K562 (cell line): ENCODE data around the gene PRXL2A. TPM values are rescaled to one million over a fixed set of nuclear protein-coding genes. Genes with fewer than 3 reads are reported as not detected.

Source experiments
- ATAC-seq: fragments of 200-7000 bp; cut with Tn5 transposase; 3 replicates; pipeline ENCODE4 v1.9.1; 2020; ENCODE audit warnings: moderate library complexity
- BruUV-seq: library from RNA; stranded (reverse); fragments of 400-500 nt; replicated peaks from 2 replicates; lab custom pipeline; 2021; lab: Mats Ljungman, UMichigan
- CTCF ChIA-PET: fragments of 300-600 bp; formaldehyde crosslinking; extraction: SDS; loops from one replicate; lab custom pipeline; 2021; ENCODE audit warnings: low intra/inter-chr PET ratio; lab: Yijun Ruan, JAX
- POLR2A ChIA-PET: fragments of 300-600, 350-650 bp; sonication (Branson Sonifier 250); formaldehyde crosslinking; extraction: SDS; loops from one replicate; lab custom pipeline; 2021; ENCODE audit warnings: antibody characterized with exemption, inconsistent platforms; lab: Yijun Ruan, JAX
- DNase-seq, 4 experiments: peaks; one replicate each; pipeline versions ENCODE4 v3.0.0 to v3.0.0-alpha.2; 2011 to 2018; ENCODE audit warnings: low spot score in 3 of 4, mixed read lengths in 3 of 4; ENCODE audit errors: extremely low read depth in 1 of 4
- FAIRE-seq: peaks from 2 replicates; lab custom pipeline; 2011; peaks lifted over from hg19 to GRCh38; lab: Jason Lieb, UNC
- H2AFZ ChIP-seq: 2 replicates; pipeline ENCODE4 v1.6.0; 2011; ENCODE audit warnings: low read depth, low read length, control low read depth, inconsistent platforms
- H3K27ac ChIP-seq: fragments of 200-600 bp; 3 replicates; pipeline ENCODE4 v1.8.0; 2011; ENCODE audit warnings: low read depth, mild to moderate bottlenecking, control low read depth, inconsistent platforms, low read length, moderate library complexity, mixed read lengths; ENCODE audit errors: extremely low read depth
- H3K27me3 ChIP-seq, 2 experiments: fragments of 300-600 bp in 1 of 2; 2 replicates in 1 of 2; 3 replicates in 1 of 2; pipeline versions ENCODE4 v1.6.0 to v1.8.0; 2011; ENCODE audit warnings: inconsistent platforms in 2 of 2, low read length in 2 of 2, mild to moderate bottlenecking in 1 of 2, mixed read lengths in 1 of 2, moderate library complexity in 1 of 2; ENCODE audit not compliant: control insufficient read depth in 2 of 2, insufficient read depth in 2 of 2
- H3K36me3 ChIP-seq: fragments of 300-600 bp; 3 replicates; pipeline ENCODE4 v1.8.0; 2011; ENCODE audit warnings: mild to moderate bottlenecking, low read length, inconsistent platforms; ENCODE audit not compliant: control insufficient read depth, insufficient read depth
- H3K4me1 ChIP-seq, 2 experiments: fragments of 200-600 bp in 1 of 2; replicated peaks in 1 of 2; 2 replicates in 1 of 2; 3 replicates in 1 of 2; pipeline versions ENCODE4 v1.5.1 to v1.8.0; 2011; ENCODE audit warnings: inconsistent platforms in 2 of 2, low read length in 2 of 2, mild to moderate bottlenecking in 1 of 2, mixed read lengths in 1 of 2, moderate library complexity in 1 of 2; ENCODE audit not compliant: control insufficient read depth in 2 of 2, insufficient read depth in 2 of 2
- H3K4me2 ChIP-seq: 2 replicates; pipeline ENCODE4 v1.6.1; 2011; ENCODE audit warnings: low read length, control low read depth, inconsistent platforms, mixed read lengths; ENCODE audit not compliant: insufficient read depth
- H3K4me3 ChIP-seq: fragments of 200-600 bp; sonication (generic), shearing (Covaris generic); 2 replicates; pipeline ENCODE4 v1.5.1; 2016; ENCODE audit warnings: control low read depth, inconsistent platforms
- H3K79me2 ChIP-seq: fragments of 200-600 bp; 3 replicates; pipeline ENCODE4 v1.8.0; 2011; ENCODE audit warnings: low read length, inconsistent platforms; ENCODE audit not compliant: control insufficient read depth, insufficient read depth
- H3K9ac ChIP-seq, 2 experiments: 2 replicates each; pipeline versions ENCODE4 v1.6.0 to v1.6.1; 2011; ENCODE audit warnings: low read depth in 2 of 2, low read length in 2 of 2, control low read depth in 1 of 2, inconsistent platforms in 1 of 2, mild to moderate bottlenecking in 1 of 2, mixed read lengths in 1 of 2; ENCODE audit not compliant: insufficient read depth in 1 of 2
- H3K9me1 ChIP-seq: one replicate; pipeline ENCODE4 v1.6.0; 2011; ENCODE audit warnings: inconsistent platforms, mild to moderate bottlenecking, low read length, moderate library complexity; ENCODE audit not compliant: control insufficient read depth, insufficient read depth
- H3K9me3 ChIP-seq: replicated peaks from 2 replicates; pipeline ENCODE4 v1.5.1; 2011; ENCODE audit warnings: low read depth, low read length, inconsistent platforms; ENCODE audit not compliant: control insufficient read depth, insufficient read depth
- H4K20me1 ChIP-seq: replicated peaks from 2 replicates; pipeline ENCODE4 v1.6.1; 2011; ENCODE audit warnings: low read length, inconsistent platforms, mixed read lengths; ENCODE audit not compliant: control insufficient read depth, insufficient read depth
- EGR1 ChIP-seq: fragments of 450-650 bp; conservative IDR thresholded peaks from 2 replicates; pipeline ENCODE4 v1.6.1; 2017; ENCODE audit warnings: mild to moderate bottlenecking
- ETS2 ChIP-seq: IDR thresholded peaks from 2 replicates; pipeline ENCODE4 v1.6.1; 2016; ENCODE audit warnings: borderline replicate concordance, missing genetic modification characterization, mild to moderate bottlenecking, moderate library complexity, missing compliant biosample characterization; ENCODE audit not compliant: poor library complexity, severe bottlenecking
- KDM1A ChIP-seq, 2 experiments: fragments of 450-650 bp; IDR thresholded peaks; 2 replicates each; pipeline ENCODE4 v1.6.1; 2016; ENCODE audit warnings: mild to moderate bottlenecking in 2 of 2
- MBD2 ChIP-seq: sonication (generic); IDR thresholded peaks from 2 replicates; pipeline ENCODE4 v1.6.1; 2016; ENCODE audit warnings: low read depth, borderline replicate concordance
- ZFP36 ChIP-seq: fragments of 150-350 bp; IDR thresholded peaks from 2 replicates; pipeline ENCODE4 v1.6.1; 2018; ENCODE audit warnings: low read length, low read depth; ENCODE audit not compliant: partially characterized antibody
- ZNF311 ChIP-seq: fragments of 250-450 bp; sonication (Bioruptor Pico); IDR thresholded peaks from 2 replicates; pipeline ENCODE4 v1.4.0; 2020; ENCODE audit warnings: mild to moderate bottlenecking, moderate library complexity
- ZSCAN29 ChIP-seq: fragments of 450-650 bp; IDR thresholded peaks from 2 replicates; pipeline ENCODE4 v1.6.1; 2017
- WGBS: fragments of 100-300 bp; shearing (Covaris generic); methylation state at CpG from one replicate; pipeline ENCODE4 v1.1.6; 2016; ENCODE audit warnings: low coverage, mixed read lengths; ENCODE audit not compliant: insufficient coverage; ENCODE audit errors: missing lambda C conversion rate; 5-methylcytosine and 5-hydroxymethylcytosine counted together
- in situ Hi-C: fragments of 300-500 bp; cut with MboI; formaldehyde crosslinking; loops from 4 replicates; pipeline ENCODE4 v1.15.0; 2018; ENCODE audit warnings: inconsistent platforms, mixed read lengths
- intact Hi-C: fragments of 100-400 bp; cut with micrococcal nuclease; formaldehyde crosslinking; loops from 2 replicates; pipeline ENCODE4 v1.14.2; 2022
- polyA plus RNA-seq, 8 experiments: library from polyadenylated mRNA; depleted of rRNA in 4 of 8; stranded (reverse) in 5 of 8; unstranded in 3 of 8; fragments of >200 nt; fragmentation: Nextera tagmentation in 2 of 8; fragmentation: Illumina TruSeq in 1 of 8; extraction: Ambion mirVana in 2 of 8; extraction: Trizol in 1 of 8; gene quantifications; 2 replicates each; pipeline versions ENCODE4 v1.2.1 to v1.2.3, GENCODE V29; 2011 to 2014; ENCODE audit warnings: inconsistent platforms in 1 of 8, missing spikeins in 1 of 8
- total RNA-seq, 7 experiments: library from RNA; depleted of rRNA in 6 of 7; stranded (reverse); fragments of >200 nt in 6 of 7; fragmentation: Illumina TruSeq in 2 of 7; extraction: Trizol in 2 of 7; gene quantifications; 2 replicates each; pipeline versions ENCODE4 v1.2.1 to v1.2.3, GENCODE V29; 2011 to 2021; ENCODE audit warnings: low replicate concordance in 1 of 7
- TF ChIP-seq, protein P1 (sequence below): fragments of 250-450 bp; sonication (Bioruptor Pico); IDR thresholded peaks from 2 replicates; pipeline ENCODE4 v1.8.0; 2021; ENCODE audit warnings: borderline replicate concordance, mild to moderate bottlenecking, moderate library complexity; ENCODE audit not compliant: poor library complexity, severe bottlenecking
- TF ChIP-seq, protein P2 (sequence below), 2 experiments: fragments of 450-650 bp in 1 of 2; sonication (generic) in 1 of 2; formaldehyde crosslinking in 1 of 2; IDR thresholded peaks in 1 of 2; conservative IDR thresholded peaks in 1 of 2; 2 replicates each; pipeline versions ENCODE4 v1.6.1 to v1.8.1; 2016 to 2023; ENCODE audit warnings: mild to moderate bottlenecking in 2 of 2, moderate library complexity in 2 of 2, inconsistent platforms in 1 of 2, missing genetic modification reagents in 1 of 2
- TF ChIP-seq, protein P3 (sequence below): fragments of 450-650 bp; IDR thresholded peaks from 2 replicates; pipeline ENCODE4 v1.7.0; 2016; ENCODE audit warnings: borderline replicate concordance

Gene PRXL2A
- total and polyA plus RNA-seq, 9 of the 15 experiments (the other 6 are each of a cell fraction or from before 2014, with no cell fraction given): 0.14 to 1.2 (median 0.75) TPM

DNA sequence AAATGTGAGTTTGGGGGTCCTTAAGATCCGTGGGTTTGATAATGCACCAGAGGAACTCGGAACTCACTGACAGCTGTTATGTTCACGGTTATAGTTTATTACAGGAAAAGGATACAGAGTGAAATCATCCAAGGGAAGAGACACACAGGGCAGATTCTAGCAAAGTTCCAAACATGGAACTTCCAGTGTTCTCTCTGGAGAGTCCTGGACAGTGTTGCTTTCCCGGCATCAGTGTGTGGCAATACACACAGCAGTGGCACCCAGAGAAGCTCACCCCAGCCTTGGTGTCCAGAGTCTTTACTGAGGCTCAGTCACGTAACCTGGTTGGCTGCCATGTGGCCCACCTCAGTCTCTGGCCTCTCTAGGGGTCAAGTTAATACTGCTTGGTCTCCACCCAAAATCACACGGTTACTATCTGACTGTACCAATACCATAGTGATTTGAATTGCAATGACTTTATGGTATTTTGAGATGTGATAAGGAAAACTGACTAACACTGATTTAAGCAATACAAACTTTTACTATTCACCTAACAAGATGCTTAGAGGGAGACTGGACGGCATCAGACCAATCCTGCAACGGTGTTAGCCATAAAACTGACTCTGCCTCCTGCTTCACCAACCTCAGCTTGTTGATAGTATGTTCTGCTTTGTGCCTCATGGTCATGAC lies 8.1 kb upstream of the PRXL2A start:
- no peak overlapping the region for H3K4me2 ChIP-seq
- intact Hi-C loops: no loop called here
- WGBS: 1% methylated on average over 8 of the region's 8 CpGs
- FAIRE-seq (no peak), ATAC-seq (peak; percentile 25), DNase-seq (no peak)
- H3K4me1 ChIP-seq: no peaks in the 10 kb centered on the region
- BruUV-seq: no TSS peak
- no peak overlapping the region for H3K4me3 ChIP-seq
- H3K9me3 ChIP-seq: 0 out of 2 replicates have a peak, but pooled peaks cover 2% of the 10 kb centered on the region
- peaks cover 12 to 28% of the 10 kb centered on the region in 2 experiments for H3K27me3 ChIP-seq
- H3K79me2 ChIP-seq: no peaks in the 10 kb centered on the region
- H3K9me1 ChIP-seq: no peaks in the 10 kb centered on the region
- TF ChIP-seq ETS2 (tag) (no peak), KDM1A (IDR thresholded peaks at IDR 0.05) (peak; percentile 59 to 67; a peak in 3 of 4 replicates)
- H3K27ac ChIP-seq: no peak overlapping the region
- H2AFZ ChIP-seq: no peak overlapping the region
- H3K36me3 ChIP-seq: no peaks in the 10 kb centered on the region
- no peak overlapping the region for H3K9ac ChIP-seq
- ChIA-PET CTCF (no interaction called here), POLR2A (no interaction called here)
- in situ Hi-C loops: no loop called here
- H4K20me1 ChIP-seq: no peaks in the 10 kb centered on the region

DNA sequence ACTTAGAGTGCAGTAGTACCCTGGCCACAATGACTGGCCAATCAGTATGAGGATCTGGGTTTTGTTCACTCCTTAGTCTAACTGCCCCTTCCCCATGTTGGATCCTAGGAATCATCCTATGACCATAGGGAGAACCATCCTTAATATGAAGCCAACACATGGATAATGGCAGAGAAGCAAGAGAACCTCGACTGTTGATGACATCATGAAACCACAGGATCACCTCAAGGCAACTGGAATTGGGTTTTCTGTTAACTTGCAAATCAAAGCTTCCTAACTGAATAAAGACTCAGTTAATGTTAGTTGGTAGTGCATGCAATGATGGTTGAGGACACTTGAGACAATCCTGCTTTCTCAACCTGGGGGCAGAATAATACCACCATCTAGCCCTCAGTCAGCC lies 3.3 kb upstream of the PRXL2A start:
- Histone ChIP-seq H3K79me2 (no peaks in the 10 kb centered on the region), H3K4me3 (no peak overlapping the region), H3K9ac (no peak overlapping the region)
- POLR2A ChIA-PET: interaction anchor here (0.8 to 1.1 kb wide), 2 partner anchors 17 to 23 kb away, joined by 3 read pairs; no protein-coding TSS in a partner anchor
- no peak for DNase-seq
- TF ChIP-seq, protein P1, sequence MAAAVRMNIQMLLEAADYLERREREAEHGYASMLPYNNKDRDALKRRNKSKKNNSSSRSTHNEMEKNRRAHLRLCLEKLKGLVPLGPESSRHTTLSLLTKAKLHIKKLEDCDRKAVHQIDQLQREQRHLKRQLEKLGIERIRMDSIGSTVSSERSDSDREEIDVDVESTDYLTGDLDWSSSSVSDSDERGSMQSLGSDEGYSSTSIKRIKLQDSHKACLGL (CRISPR knock-in tag): no peak
- TF ChIP-seq ZSCAN29 (no peak), ZNF311 (CRISPR knock-in tag) (no peak), ZFP36 (no peak), MBD2 (no peak), EGR1 (no peak)
- TF ChIP-seq, protein P2, sequence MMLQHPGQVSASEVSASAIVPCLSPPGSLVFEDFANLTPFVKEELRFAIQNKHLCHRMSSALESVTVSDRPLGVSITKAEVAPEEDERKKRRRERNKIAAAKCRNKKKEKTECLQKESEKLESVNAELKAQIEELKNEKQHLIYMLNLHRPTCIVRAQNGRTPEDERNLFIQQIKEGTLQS (IDR thresholded peaks at IDR 0.05): peak; percentile 21; the same call in 1 of the 2 replicates
- TF ChIP-seq, protein P2 (CRISPR knock-in tag; conservative IDR thresholded peaks at IDR 0.05): no peak
- TF ChIP-seq, protein P3, sequence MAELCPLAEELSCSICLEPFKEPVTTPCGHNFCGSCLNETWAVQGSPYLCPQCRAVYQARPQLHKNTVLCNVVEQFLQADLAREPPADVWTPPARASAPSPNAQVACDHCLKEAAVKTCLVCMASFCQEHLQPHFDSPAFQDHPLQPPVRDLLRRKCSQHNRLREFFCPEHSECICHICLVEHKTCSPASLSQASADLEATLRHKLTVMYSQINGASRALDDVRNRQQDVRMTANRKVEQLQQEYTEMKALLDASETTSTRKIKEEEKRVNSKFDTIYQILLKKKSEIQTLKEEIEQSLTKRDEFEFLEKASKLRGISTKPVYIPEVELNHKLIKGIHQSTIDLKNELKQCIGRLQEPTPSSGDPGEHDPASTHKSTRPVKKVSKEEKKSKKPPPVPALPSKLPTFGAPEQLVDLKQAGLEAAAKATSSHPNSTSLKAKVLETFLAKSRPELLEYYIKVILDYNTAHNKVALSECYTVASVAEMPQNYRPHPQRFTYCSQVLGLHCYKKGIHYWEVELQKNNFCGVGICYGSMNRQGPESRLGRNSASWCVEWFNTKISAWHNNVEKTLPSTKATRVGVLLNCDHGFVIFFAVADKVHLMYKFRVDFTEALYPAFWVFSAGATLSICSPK: no peak
- TF ChIP-seq, all 486 proteins: peak for 1
- no peak overlapping the region for H3K4me2 ChIP-seq
- intact Hi-C loops: no loop called here
- no TSS peak for BruUV-seq
- no peaks in the 10 kb centered on the region for H3K36me3 ChIP-seq
- CTCF ChIA-PET: interaction anchor here (0.7 kb wide), 1 partner anchor 293 kb away, joined by 3 read pairs; no protein-coding TSS in a partner anchor
- no peak overlapping the region for H3K27ac ChIP-seq
- 0 out of 2 replicates have a peak, but pooled peaks cover 2% of the 10 kb centered on the region for H3K9me3 ChIP-seq
- no peaks in the 10 kb centered on the region for H4K20me1 ChIP-seq
- no peak overlapping the region for H2AFZ ChIP-seq
- ATAC-seq: no peak
- 0% methylated on average over 1 of the region's 1 CpG for whole genome bisulfite sequencing
- peaks cover 15 to 34% of the 10 kb centered on the region in 2 experiments for H3K27me3 ChIP-seq
- in situ Hi-C loops: no loop called here
- H3K9me1 ChIP-seq: no peaks in the 10 kb centered on the region
- no peak for FAIRE-seq
- H3K4me1 ChIP-seq: peaks cover 0 to 10% of the 10 kb centered on the region in 2 experiments; a peak in 2 of 5 replicates
